Measurements from ENCODE around the gene PCTP. TPM values are rescaled to one million over a fixed set of nuclear protein-coding genes. Genes with fewer than 3 reads are reported as not detected.
A peak's percentile ranks its signal among the peaks of the same experiment; 100 is the strongest.

The PCTP gene
- total RNA-seq, 4 donors from 2014 or later: 11.2 to 17.4 (median 11.8) TPM

DNA sequence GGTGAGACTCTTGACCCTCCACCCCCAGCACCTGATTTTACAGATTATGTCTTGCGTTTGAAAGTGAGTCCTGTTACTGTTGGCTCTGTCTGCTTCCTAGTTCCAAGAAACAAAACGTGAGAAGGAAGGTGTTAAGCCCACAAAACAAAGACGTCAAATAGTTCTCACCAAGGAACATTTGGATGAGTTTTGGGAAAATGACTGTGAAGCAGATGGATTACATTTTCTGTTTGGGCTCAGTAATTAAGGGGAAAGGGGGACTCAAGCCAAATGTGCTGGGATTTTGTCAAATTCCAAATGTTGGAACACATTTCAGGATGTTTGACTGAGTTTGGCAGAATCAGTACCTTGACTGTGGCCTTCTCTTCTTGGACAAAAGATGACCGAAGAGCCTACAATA is 71.2 kb downstream of the PCTP start:
- H3K4me1 ChIP-seq: no peaks in the 10 kb centered on the region
- H3K27ac ChIP-seq (replicated peaks in 1 of 4): peak overlapping the region in 1 of 4 donors; percentile 7
- no peak overlapping the region for H3K4me3 ChIP-seq
- intact Hi-C loops (cut with DNase I): no loop called here
- DNase-seq (ENCODE audit: extremely low spot score): no peak
- 42% methylated on average over 4 of the region's 4 CpGs for WGBS
- H3K36me3 ChIP-seq: no peaks in the 10 kb centered on the region
- TF ChIP-seq POLR2AphosphoS5 (IDR thresholded peaks at IDR 0.05) (no peak), POLR2A (IDR thresholded peaks at IDR 0.05; ENCODE audit: low read depth) (no peak), EP300 (IDR thresholded peaks at IDR 0.05) (no peak)
- TF ChIP-seq, protein P1, sequence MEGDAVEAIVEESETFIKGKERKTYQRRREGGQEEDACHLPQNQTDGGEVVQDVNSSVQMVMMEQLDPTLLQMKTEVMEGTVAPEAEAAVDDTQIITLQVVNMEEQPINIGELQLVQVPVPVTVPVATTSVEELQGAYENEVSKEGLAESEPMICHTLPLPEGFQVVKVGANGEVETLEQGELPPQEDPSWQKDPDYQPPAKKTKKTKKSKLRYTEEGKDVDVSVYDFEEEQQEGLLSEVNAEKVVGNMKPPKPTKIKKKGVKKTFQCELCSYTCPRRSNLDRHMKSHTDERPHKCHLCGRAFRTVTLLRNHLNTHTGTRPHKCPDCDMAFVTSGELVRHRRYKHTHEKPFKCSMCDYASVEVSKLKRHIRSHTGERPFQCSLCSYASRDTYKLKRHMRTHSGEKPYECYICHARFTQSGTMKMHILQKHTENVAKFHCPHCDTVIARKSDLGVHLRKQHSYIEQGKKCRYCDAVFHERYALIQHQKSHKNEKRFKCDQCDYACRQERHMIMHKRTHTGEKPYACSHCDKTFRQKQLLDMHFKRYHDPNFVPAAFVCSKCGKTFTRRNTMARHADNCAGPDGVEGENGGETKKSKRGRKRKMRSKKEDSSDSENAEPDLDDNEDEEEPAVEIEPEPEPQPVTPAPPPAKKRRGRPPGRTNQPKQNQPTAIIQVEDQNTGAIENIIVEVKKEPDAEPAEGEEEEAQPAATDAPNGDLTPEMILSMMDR (IDR thresholded peaks at IDR 0.05): no peak
- peaks cover 0 to 10% (median 3%) of the 10 kb centered on the region in 4 donors for H3K9me3 ChIP-seq
- no peaks in the 10 kb centered on the region for H3K27me3 ChIP-seq

DNA sequence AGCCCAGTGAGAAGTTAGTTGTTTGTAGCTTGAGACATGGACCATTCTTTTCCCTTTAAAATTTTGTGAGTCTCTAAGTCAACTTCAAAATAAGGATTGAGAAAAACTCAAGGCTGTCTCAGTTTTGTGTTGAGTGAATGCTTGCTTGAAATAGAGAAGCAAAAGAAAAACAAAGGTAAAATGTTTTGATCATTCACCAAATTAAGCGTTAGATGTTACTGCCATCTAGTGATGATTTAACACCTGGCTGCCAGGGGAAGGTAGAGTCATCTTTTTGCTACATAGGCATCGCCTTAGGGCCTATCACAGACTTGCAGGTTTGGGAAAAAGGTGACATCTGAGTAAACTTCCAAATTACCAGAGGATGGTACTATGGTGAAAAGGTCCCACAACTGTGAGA is 74.4 kb downstream of the PCTP start:
- 67% methylated on average over 2 of the region's 2 CpGs for WGBS
- intact Hi-C loops (cut with DNase I): no loop called here
- H3K4me1 ChIP-seq: no peaks in the 10 kb centered on the region
- no peak overlapping the region for H3K4me3 ChIP-seq
- no peak for DNase-seq (ENCODE audit: extremely low spot score)
- peaks cover 0 to 6% (median 3%) of the 10 kb centered on the region in 4 donors for H3K9me3 ChIP-seq
- H3K27me3 ChIP-seq: no peaks in the 10 kb centered on the region
- no peaks in the 10 kb centered on the region for H3K36me3 ChIP-seq
- no peak overlapping the region for H3K27ac ChIP-seq (replicated peaks in 1 of 4)
- TF ChIP-seq, protein P1 (IDR thresholded peaks at IDR 0.05): no peak
- TF ChIP-seq POLR2AphosphoS5 (IDR thresholded peaks at IDR 0.05) (no peak), POLR2A (IDR thresholded peaks at IDR 0.05; ENCODE audit: low read depth) (no peak), EP300 (IDR thresholded peaks at IDR 0.05) (no peak)

Other genes with a start within 250 kb of the PCTP start
- not detected for gene SMIM36, start 239.6 kb upstream of the PCTP start, total RNA-seq
- gene TMEM100, start 28.2 kb upstream of the PCTP start, total RNA-seq: 1 to 10 TPM; 4.2 to 9.6 (median 9.5) TPM